Right lobe of liver (tissue), 6 donors: ENCODE data around the gene ZNF672. TPM values are rescaled to one million over a fixed set of nuclear protein-coding genes. Genes with fewer than 3 reads are reported as not detected.

Experiments used
- ATAC-seq, 4 donors: fragments of 200-7000 bp; cut with Tn5 transposase; one replicate each; pipeline ENCODE4 v1.9.1; 2020; ENCODE audit warnings: mild to moderate bottlenecking in 4 of 4, moderate library complexity in 4 of 4
- DNase-seq, 3 donors: peaks; one replicate each; pipeline ENCODE4 v3.0.0-alpha.2; 2020
- H3K27ac ChIP-seq, 3 donors: fragments of 200-600 bp; one replicate each; pipeline ENCODE4 v1.8.0; 2022
- H3K27me3 ChIP-seq, 2 donors: fragments of 200-600 bp; one replicate each; pipeline ENCODE4 v1.8.0; 2022
- H3K36me3 ChIP-seq, 4 donors: fragments of 200-600 bp; sonication (generic) in 1 of 4; one replicate each; pipeline versions ENCODE4 v1.5.1 to v1.8.0; 2017 to 2022; ENCODE audit warnings: control low read depth in 1 of 4
- H3K4me1 ChIP-seq, 4 donors: fragments of 200-600 bp; sonication (generic) in 1 of 4; one replicate each; pipeline versions ENCODE4 v1.5.1 to v1.8.0; 2017 to 2022; ENCODE audit warnings: control low read depth in 1 of 4
- H3K4me3 ChIP-seq, 3 donors: fragments of 200-600 bp; one replicate each; pipeline ENCODE4 v1.8.0; 2022
- H3K9me3 ChIP-seq, 4 donors: fragments of 200-600 bp; sonication (generic) in 1 of 4; one replicate each; pipeline versions ENCODE4 v1.5.1 to v1.8.0; 2017 to 2022; ENCODE audit warnings: control low read depth in 1 of 4
- POLR2A ChIP-seq: fragments of 450-650 bp; IDR thresholded peaks from one replicate; pipeline ENCODE4 v1.6.1; 2017; ENCODE audit warnings: antibody characterized with exemption, mild to moderate bottlenecking
- WGBS: methylation state at CpG from one replicate; pipeline ENCODE4 v1.1.6; 2018; ENCODE audit warnings: low coverage, low lambda C conversion rate; ENCODE audit not compliant: insufficient coverage; ENCODE audit errors: missing lambda C conversion rate; 5-methylcytosine and 5-hydroxymethylcytosine counted together
- intact Hi-C, 2 donors: fragments of 100-400 bp; cut with DNase I; formaldehyde crosslinking; loops; one replicate each; pipeline versions ENCODE4 v1.11.2 to v1.14.1; 2022
- total RNA-seq, 6 experiments: library from RNA; depleted of rRNA in 2 of 6; stranded (reverse); fragments of >200 nt in 2 of 6; fragmentation: NEBNext Ultra II Directional in 3 of 6; extraction: Animal tissue kit (Norgen Biotek cat#: 25700) in 3 of 6; gene quantifications; one replicate each; pipeline versions ENCODE4 v1.1.0 to v1.2.4, GENCODE V29; 2016 to 2023
- TF ChIP-seq, protein P1 (sequence below), 4 donors: fragments of 200-600 bp in 3 of 4; fragments of 450-650 bp in 1 of 4; IDR thresholded peaks; one replicate each; pipeline versions ENCODE4 v1.5.1 to v1.8.0; 2016 to 2022; ENCODE audit warnings: antibody characterized with exemption in 4 of 4, mild to moderate bottlenecking in 2 of 4
- donor health status: DM: no; HTN: yes; CAD: no.
- donor health status: DM: no; HTN: no; CAD: no.
- donor health status: DM: no; HTN: no; CAD: no.
- donor health status: DM: no; HTN: yes; CAD: no.
- donor health status: DM: no; HTN: yes; CAD: no.

Gene ZNF672
- total RNA-seq, 6 experiments from 2014 or later: 16.9 to 24.3 (median 19.4) TPM

DNA sequence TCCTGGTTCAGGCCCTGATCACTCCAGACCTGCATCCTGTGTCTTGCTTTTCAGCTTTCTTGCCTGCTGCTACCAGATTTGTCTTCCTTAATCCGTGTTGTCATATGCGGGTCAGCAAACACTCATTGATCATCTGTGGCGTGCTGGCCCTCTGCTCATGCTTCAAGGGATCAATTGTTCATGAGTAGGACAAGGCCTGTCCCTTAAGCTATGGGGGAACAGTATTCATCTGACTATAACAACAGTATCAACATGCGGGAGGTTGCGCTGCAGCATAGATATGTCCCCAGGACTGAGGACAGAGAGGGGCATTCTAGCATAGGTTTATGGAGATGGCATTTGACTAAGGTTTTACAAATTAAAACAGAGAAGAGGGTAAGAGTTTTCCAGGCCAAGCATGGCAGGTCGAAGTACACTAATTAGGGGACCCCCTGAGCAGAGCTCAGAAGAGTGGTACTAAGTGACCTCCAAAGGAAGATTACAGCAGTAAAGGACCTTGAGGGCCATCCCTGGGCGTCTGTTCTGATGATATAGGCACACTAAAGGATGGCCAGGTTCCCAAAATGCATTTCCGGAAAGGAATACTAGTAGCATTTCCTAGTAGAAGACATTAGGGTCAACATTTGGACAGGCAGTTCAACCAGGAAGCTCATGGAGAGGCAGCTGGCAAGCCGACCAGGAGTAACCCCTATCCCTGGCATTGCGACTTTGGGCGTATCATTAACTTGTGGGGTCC is 811 bp upstream of the ZNF672 start:
- peak overlapping the region; percentile 99 to 100 (median 99) for H3K27ac ChIP-seq
- H3K9me3 ChIP-seq: no peaks in the 10 kb centered on the region
- H3K27me3 ChIP-seq: no peaks in the 10 kb centered on the region
- DNase-seq (no peak), ATAC-seq (peak in 1 of 4 donors; percentile 0)
- H3K4me3 ChIP-seq: peak overlapping the region; percentile 83 to 95 (median 85)
- H3K4me1 ChIP-seq: peaks cover 0 to 17% (median 4%) of the 10 kb centered on the region in 4 donors
- intact Hi-C loops: no loop called here
- TF ChIP-seq, protein P1, sequence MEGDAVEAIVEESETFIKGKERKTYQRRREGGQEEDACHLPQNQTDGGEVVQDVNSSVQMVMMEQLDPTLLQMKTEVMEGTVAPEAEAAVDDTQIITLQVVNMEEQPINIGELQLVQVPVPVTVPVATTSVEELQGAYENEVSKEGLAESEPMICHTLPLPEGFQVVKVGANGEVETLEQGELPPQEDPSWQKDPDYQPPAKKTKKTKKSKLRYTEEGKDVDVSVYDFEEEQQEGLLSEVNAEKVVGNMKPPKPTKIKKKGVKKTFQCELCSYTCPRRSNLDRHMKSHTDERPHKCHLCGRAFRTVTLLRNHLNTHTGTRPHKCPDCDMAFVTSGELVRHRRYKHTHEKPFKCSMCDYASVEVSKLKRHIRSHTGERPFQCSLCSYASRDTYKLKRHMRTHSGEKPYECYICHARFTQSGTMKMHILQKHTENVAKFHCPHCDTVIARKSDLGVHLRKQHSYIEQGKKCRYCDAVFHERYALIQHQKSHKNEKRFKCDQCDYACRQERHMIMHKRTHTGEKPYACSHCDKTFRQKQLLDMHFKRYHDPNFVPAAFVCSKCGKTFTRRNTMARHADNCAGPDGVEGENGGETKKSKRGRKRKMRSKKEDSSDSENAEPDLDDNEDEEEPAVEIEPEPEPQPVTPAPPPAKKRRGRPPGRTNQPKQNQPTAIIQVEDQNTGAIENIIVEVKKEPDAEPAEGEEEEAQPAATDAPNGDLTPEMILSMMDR (IDR thresholded peaks at IDR 0.05): no peak
- TF ChIP-seq POLR2A: no peak
- 42% methylated on average over 11 of the region's 11 CpGs for WGBS
- no peaks in the 10 kb centered on the region for H3K36me3 ChIP-seq

GRCh38 chr1:248838357-248839167 is 538 bp downstream of the ZNF672 start:
- Histone ChIP-seq H3K4me3 (peak overlapping the region; percentile 83 to 95 (median 85)), H3K4me1 (peaks cover 0 to 17% (median 4%) of the 10 kb centered on the region in 4 donors), H3K27ac (peak overlapping the region; percentile 99 to 100 (median 99)), H3K27me3 (no peaks in the 10 kb centered on the region), H3K9me3 (no peaks in the 10 kb centered on the region), H3K36me3 (no peaks in the 10 kb centered on the region)
- DNase-seq (peak; percentile 93 to 97 (median 95)), ATAC-seq (peak; percentile 80 to 88 (median 86))
- WGBS: 0% methylated on average over 6 of the region's 82 CpGs
- intact Hi-C loops: no loop called here
- peak; percentile 98 for TF ChIP-seq POLR2A
- TF ChIP-seq, protein P1 (IDR thresholded peaks at IDR 0.05): no peak

DNA sequence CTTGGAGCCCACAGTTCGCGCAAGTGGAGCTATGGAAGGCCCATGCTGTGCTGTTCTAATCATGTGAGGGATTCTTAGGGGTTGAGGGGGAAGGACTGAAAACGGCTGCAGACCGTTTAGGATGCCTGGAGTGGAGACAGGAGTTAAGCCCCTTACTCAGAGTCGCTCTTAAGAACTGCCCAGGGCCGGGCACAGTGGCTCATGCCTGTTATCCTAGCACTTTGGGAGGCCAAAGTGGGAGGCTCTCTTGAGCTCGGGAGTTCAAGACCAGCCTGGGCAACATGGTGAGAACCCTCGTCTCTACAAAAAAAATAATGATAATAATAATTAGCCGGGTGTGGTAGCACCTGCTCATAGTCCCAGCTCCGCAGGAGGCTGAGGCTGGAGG is 1.1 kb downstream of the ZNF672 start:
- ATAC-seq: no peak
- peak overlapping the region; percentile 99 to 100 (median 99) for H3K27ac ChIP-seq
- peaks cover 0 to under 1% (median 0%) of the 10 kb centered on the region in 4 donors for H3K36me3 ChIP-seq
- no peaks in the 10 kb centered on the region for H3K27me3 ChIP-seq
- WGBS: 15% methylated on average over 10 of the region's 10 CpGs
- TF ChIP-seq, protein P1 (IDR thresholded peaks at IDR 0.05): no peak
- no peak for TF ChIP-seq POLR2A
- H3K9me3 ChIP-seq: no peaks in the 10 kb centered on the region
- intact Hi-C loops: no loop called here
- H3K4me3 ChIP-seq: peak overlapping the region; percentile 83 to 95 (median 85)
- H3K4me1 ChIP-seq: peaks cover 0 to 17% (median 4%) of the 10 kb centered on the region in 4 donors
- no peak for DNase-seq

- H3K4me1 ChIP-seq: peaks cover 0 to 17% (median 4%) of the 10 kb centered on the region in 4 donors
- no peaks in the 10 kb centered on the region for H3K9me3 ChIP-seq
- H3K27me3 ChIP-seq: no peaks in the 10 kb centered on the region
- intact Hi-C loops: no loop called here
- H3K36me3 ChIP-seq: peaks cover 0 to 16% (median 5%) of the 10 kb centered on the region in 4 donors
- H3K27ac ChIP-seq: no peak overlapping the region
- WGBS: 87% methylated on average over 4 of the region's 4 CpGs
- ATAC-seq (no peak), DNase-seq (no peak)
- TF ChIP-seq, protein P1 (IDR thresholded peaks at IDR 0.05): no peak
- no peak overlapping the region for H3K4me3 ChIP-seq
Observed at GRCh38 chr1:248840946-248841345, 2.9 kb downstream of the ZNF672 start.
